Measurements from ENCODE around the gene C9orf85.
"Not testable (repeated sequence)": the region's sequence is repeated elsewhere in the genome, so short reads cannot be mapped to it uniquely, and the experiment has no call there.

The C9orf85 gene

GRCh38 chr9:71911061-71911907 is at the start of gene C9orf85, which contains the start of gene ABHD17B:
TSS of gene C9orf85 (plus strand) at chr9:71911639. CDS start at chr9:71911735, 96 bp downstream.
TSS of gene ABHD17B (minus strand) at chr9:71911193. CDS start at chr9:71875080, 36,113 bp downstream.
- FAIRE-seq, result peak; percentile 100

- FAIRE-seq, result no peak
Observed at GRCh38 chr9:71863631-71864030, 47.8 kb upstream of the C9orf85 start.

GRCh38 chr9:71875345-71875744 is 36.1 kb upstream of the C9orf85 start:
- FAIRE-seq, result no peak

GRCh38 chr9:71876106-71876505 is 35.3 kb upstream of the C9orf85 start:
- FAIRE-seq, result no peak

- FAIRE-seq, result no peak
Observed at GRCh38 chr9:71876829-71877228, 34.6 kb upstream of the C9orf85 start.

- peak; percentile 17 for FAIRE-seq
Observed at GRCh38 chr9:71878327-71879274, 32.8 kb upstream of the C9orf85 start.

GRCh38 chr9:71879644-71880174 is 31.7 kb upstream of the C9orf85 start:
- FAIRE-seq, result no peak

- no peak for FAIRE-seq
Observed at GRCh38 chr9:71884005-71884404, 27.4 kb upstream of the C9orf85 start.

GRCh38 chr9:71885467-71885866 is 26.0 kb upstream of the C9orf85 start:
- no peak for FAIRE-seq

- FAIRE-seq, result no peak
Observed at GRCh38 chr9:71886015-71886414, 25.4 kb upstream of the C9orf85 start.

GRCh38 chr9:71886541-71886940 is 24.9 kb upstream of the C9orf85 start:
- FAIRE-seq, result no peak

GRCh38 chr9:71887362-71887761 is 24.1 kb upstream of the C9orf85 start:
- no peak for FAIRE-seq

GRCh38 chr9:71890042-71890679 is 21.3 kb upstream of the C9orf85 start:
- FAIRE-seq, result peak; percentile 27

GRCh38 chr9:71891557-71892189 is 19.8 kb upstream of the C9orf85 start:
- FAIRE-seq, result no peak

- FAIRE-seq, result no peak
Observed at GRCh38 chr9:71895117-71895516, 16.3 kb upstream of the C9orf85 start.

- FAIRE-seq, result no peak
Observed at GRCh38 chr9:71895955-71896354, 15.5 kb upstream of the C9orf85 start.

GRCh38 chr9:71896761-71897160 is 14.7 kb upstream of the C9orf85 start:
- FAIRE-seq, result no peak

- no peak for FAIRE-seq
Observed at GRCh38 chr9:71897577-71897976, 13.9 kb upstream of the C9orf85 start.

GRCh38 chr9:71898756-71899155 is 12.7 kb upstream of the C9orf85 start:
- FAIRE-seq, result not testable (repeated sequence)

- no peak for FAIRE-seq
Observed at GRCh38 chr9:71901695-71902597, 9.5 kb upstream of the C9orf85 start.

GRCh38 chr9:71904076-71904475 is 7.4 kb upstream of the C9orf85 start:
- FAIRE-seq, result no peak

Data from G401.6 (cell line).